GM18505 (cell line): ENCODE data around the gene FNTB.

Experiments used
- ATAC-seq: cut with Tn5 transposase; IDR thresholded peaks from one replicate; pipeline ENCODE4 v1.9.1; 2021; ENCODE audit not compliant: unreplicated experiment
- POLR2A ChIP-seq: IDR thresholded peaks from 4 replicates; pipeline ENCODE4 v1.6.1; 2011; ENCODE audit warnings: borderline replicate concordance; ENCODE audit not compliant: insufficient read depth, insufficient read length; ENCODE audit errors: extremely low read depth

Gene FNTB

GRCh38 chr14:64946310-64947045, 40.2 kb upstream of the FNTB start:
- no peak for ATAC-seq
- TF ChIP-seq POLR2A: no peak

- TF ChIP-seq POLR2A: no peak
- no peak for ATAC-seq
These were observed 38.7 kb upstream of the FNTB start for GRCh38 chr14:64947710-64948611.

GRCh38 chr14:64948612-64949210, 38.0 kb upstream of the FNTB start:
- ATAC-seq: no peak
- TF ChIP-seq POLR2A: no peak

GRCh38 chr14:64950889-64951288, 35.8 kb upstream of the FNTB start:
- TF ChIP-seq POLR2A: no peak
- ATAC-seq: no peak

- TF ChIP-seq POLR2A: no peak
- no peak for ATAC-seq
These were observed 35.4 kb upstream of the FNTB start for GRCh38 chr14:64951291-64951690.

- TF ChIP-seq POLR2A: no peak
- no peak for ATAC-seq
These were observed 35.0 kb upstream of the FNTB start for GRCh38 chr14:64951724-64952123.

GRCh38 chr14:64952598-64953309, 33.9 kb upstream of the FNTB start:
- no peak for TF ChIP-seq POLR2A
- ATAC-seq: no peak

GRCh38 chr14:64953310-64953654, 33.4 kb upstream of the FNTB start:
- no peak for TF ChIP-seq POLR2A
- ATAC-seq: no peak

- no peak for TF ChIP-seq POLR2A
- ATAC-seq: no peak
These were observed 33.0 kb upstream of the FNTB start for GRCh38 chr14:64953661-64954060.

- no peak for ATAC-seq
- TF ChIP-seq POLR2A: no peak
These were observed 32.0 kb upstream of the FNTB start for GRCh38 chr14:64954491-64955240.

GRCh38 chr14:64955297-64955696, 31.4 kb upstream of the FNTB start:
- no peak for ATAC-seq
- TF ChIP-seq POLR2A: no peak

GRCh38 chr14:64956697-64957406, 29.8 kb upstream of the FNTB start:
- ATAC-seq: no peak
- TF ChIP-seq POLR2A: no peak
